ENCODE results near the gene SKAP1.
"Not testable (repeated sequence)": the region's sequence is repeated elsewhere in the genome, so short reads cannot be mapped to it uniquely, and the experiment has no call there.

SKAP1 gene

DNA sequence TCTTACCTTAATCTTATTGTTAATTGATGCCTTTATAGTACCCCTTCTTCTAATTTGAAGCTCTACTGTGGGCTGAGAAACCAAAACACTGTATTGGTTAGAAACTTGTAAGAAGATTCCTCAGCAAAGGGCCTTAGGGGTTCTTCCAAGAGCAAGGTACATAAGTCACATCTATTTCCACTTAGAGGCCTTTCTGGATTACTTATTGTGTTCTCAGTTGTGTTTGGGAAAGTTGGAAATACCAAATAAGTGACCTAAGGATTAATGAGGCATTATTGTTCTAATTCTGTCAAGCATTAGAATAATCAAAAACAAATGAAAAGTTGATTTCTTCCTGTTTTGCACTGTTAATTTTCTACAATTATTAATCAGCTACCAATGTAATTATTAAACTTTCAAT, 85.8 kb downstream of the SKAP1 start:
- Histone ChIP-seq H3K4me3 (ENCODE audit: low read depth, low read length) (no peak overlapping the region), H3K4me1 (ENCODE audit: control insufficient read depth, insufficient read depth, low read length, unreplicated experiment) (no peaks in the 10 kb centered on the region), H3K79me2 (ENCODE audit: control insufficient read depth, insufficient read depth, low read length, unreplicated experiment) (no peaks in the 10 kb centered on the region), H3K36me3 (ENCODE audit: insufficient read depth, low read length) (no peaks in the 10 kb centered on the region), H3K27me3 (ENCODE audit: insufficient read depth, low read length) (peaks cover 72% of the 10 kb centered on the region), H2AFZ (ENCODE audit: low read length, unreplicated experiment) (no peak overlapping the region), H3K27ac (ENCODE audit: low read depth, low read length) (no peak overlapping the region)

DNA sequence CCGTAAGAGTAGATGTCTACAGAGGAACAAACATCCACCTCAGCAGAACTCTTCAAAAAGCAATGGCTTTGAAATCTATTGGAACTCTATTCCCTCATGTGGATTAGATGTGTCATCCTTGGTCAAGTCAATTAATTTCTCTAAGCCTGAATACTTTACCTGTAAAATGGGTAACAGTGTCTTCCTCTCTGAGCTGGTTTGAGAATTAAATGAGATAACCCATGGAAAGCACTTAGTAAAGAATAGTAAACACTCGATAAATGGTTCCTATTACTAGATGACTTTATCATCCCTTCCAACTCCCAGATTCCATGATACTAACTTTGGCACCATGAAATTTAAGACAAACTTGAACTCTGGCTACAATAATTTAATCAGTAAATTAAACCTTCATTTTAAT, 89.1 kb downstream of the SKAP1 start:
- Histone ChIP-seq H3K27me3 (ENCODE audit: insufficient read depth, low read length) (peaks cover 77% of the 10 kb centered on the region), H3K27ac (ENCODE audit: low read depth, low read length) (no peak overlapping the region), H3K4me3 (ENCODE audit: low read depth, low read length) (no peak overlapping the region), H3K36me3 (ENCODE audit: insufficient read depth, low read length) (no peaks in the 10 kb centered on the region), H3K4me1 (ENCODE audit: control insufficient read depth, insufficient read depth, low read length, unreplicated experiment) (no peaks in the 10 kb centered on the region), H3K79me2 (ENCODE audit: control insufficient read depth, insufficient read depth, low read length, unreplicated experiment) (no peaks in the 10 kb centered on the region), H2AFZ (ENCODE audit: low read length, unreplicated experiment) (no peak overlapping the region)

DNA sequence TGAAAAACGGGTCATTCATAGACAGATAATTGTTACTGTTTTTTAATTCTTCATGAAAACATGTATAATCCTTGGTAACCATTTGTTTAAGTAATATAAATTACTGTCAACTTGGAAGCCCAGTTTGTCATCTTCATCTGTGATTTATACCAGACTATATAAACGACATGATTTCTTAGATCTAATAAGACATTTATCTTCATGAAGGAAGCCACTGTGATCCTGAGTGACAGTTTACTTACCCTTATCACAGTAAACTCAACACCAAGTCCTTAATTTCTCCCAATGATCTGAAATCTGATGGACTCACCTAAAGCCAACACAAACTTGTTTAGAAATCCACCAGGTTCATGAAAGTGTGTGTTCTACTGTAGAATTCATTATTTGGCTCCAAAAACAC, 91.3 kb downstream of the SKAP1 start:
- H3K27me3 ChIP-seq (ENCODE audit: insufficient read depth, low read length), result peaks cover 81% of the 10 kb centered on the region
- no peak overlapping the region for H3K4me3 ChIP-seq (ENCODE audit: low read depth, low read length)
- H3K36me3 ChIP-seq (ENCODE audit: insufficient read depth, low read length), result no peaks in the 10 kb centered on the region

DNA sequence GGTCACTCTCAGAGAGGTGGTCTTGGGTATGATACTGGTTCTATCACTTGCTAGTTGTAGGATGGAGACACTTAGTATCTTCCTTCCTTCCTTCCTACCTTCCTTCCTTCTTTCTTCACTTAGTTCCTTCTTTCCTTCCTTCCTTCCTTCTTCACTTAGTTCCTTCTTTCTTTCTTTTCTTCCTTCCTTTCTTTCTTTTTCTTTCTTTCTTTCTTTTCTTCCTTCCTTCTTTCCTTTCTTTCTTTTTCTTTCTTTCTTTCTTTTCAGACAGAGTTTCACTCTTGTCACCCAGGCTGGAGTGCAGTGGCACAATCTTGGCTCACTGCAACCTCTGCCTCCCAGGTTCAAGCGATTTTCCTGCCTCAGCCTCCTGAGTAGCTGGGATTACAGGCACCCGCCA, 92.1 kb downstream of the SKAP1 start:
- H3K4me3 ChIP-seq (ENCODE audit: low read depth, low read length); H3K36me3 ChIP-seq (ENCODE audit: insufficient read depth, low read length); H3K27ac ChIP-seq (ENCODE audit: low read depth, low read length); H2AFZ ChIP-seq (ENCODE audit: low read length, unreplicated experiment); H3K79me2 ChIP-seq (ENCODE audit: control insufficient read depth, insufficient read depth, low read length, unreplicated experiment); H3K4me1 ChIP-seq (ENCODE audit: control insufficient read depth, insufficient read depth, low read length, unreplicated experiment): not testable (repeated sequence)
- peaks cover 85% of the 10 kb centered on the region for H3K27me3 ChIP-seq (ENCODE audit: insufficient read depth, low read length)

More for the DNA sequence above, 91.3 kb downstream of the SKAP1 start:
- no peaks in the 10 kb centered on the region for H3K4me1 ChIP-seq (ENCODE audit: control insufficient read depth, insufficient read depth, low read length, unreplicated experiment)
- H3K27ac ChIP-seq (ENCODE audit: low read depth, low read length), result no peak overlapping the region
- no peaks in the 10 kb centered on the region for H3K79me2 ChIP-seq (ENCODE audit: control insufficient read depth, insufficient read depth, low read length, unreplicated experiment)
- no peak overlapping the region for H2AFZ ChIP-seq (ENCODE audit: low read length, unreplicated experiment)

DNA sequence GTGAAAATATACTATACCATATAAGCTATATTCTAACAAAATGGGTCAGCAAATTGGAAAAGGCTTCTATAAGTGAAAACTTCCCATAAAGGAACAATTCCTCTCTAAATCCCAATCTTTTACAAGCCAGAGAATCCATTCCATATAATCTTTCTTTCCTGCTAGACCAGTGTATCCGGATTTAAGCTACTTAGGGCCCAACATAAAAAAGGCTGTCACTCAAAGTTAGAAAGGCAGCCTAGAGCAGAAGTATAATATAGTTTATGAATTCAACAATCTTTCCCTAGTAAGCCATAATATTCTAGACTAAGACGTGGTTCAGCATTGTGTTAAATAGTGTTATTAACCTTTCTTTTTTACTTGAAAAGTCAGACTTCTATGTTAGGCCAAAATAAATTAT, 93.0 kb downstream of the SKAP1 start:
- no peak overlapping the region for H3K4me3 ChIP-seq (ENCODE audit: low read depth, low read length)
- no peak overlapping the region for H3K27ac ChIP-seq (ENCODE audit: low read depth, low read length)
- H3K4me1 ChIP-seq (ENCODE audit: control insufficient read depth, insufficient read depth, low read length, unreplicated experiment), result no peaks in the 10 kb centered on the region
- no peaks in the 10 kb centered on the region for H3K36me3 ChIP-seq (ENCODE audit: insufficient read depth, low read length)
- no peaks in the 10 kb centered on the region for H3K79me2 ChIP-seq (ENCODE audit: control insufficient read depth, insufficient read depth, low read length, unreplicated experiment)
- H2AFZ ChIP-seq (ENCODE audit: low read length, unreplicated experiment), result no peak overlapping the region
- H3K27me3 ChIP-seq (ENCODE audit: insufficient read depth, low read length), result peaks cover 92% of the 10 kb centered on the region

DNA sequence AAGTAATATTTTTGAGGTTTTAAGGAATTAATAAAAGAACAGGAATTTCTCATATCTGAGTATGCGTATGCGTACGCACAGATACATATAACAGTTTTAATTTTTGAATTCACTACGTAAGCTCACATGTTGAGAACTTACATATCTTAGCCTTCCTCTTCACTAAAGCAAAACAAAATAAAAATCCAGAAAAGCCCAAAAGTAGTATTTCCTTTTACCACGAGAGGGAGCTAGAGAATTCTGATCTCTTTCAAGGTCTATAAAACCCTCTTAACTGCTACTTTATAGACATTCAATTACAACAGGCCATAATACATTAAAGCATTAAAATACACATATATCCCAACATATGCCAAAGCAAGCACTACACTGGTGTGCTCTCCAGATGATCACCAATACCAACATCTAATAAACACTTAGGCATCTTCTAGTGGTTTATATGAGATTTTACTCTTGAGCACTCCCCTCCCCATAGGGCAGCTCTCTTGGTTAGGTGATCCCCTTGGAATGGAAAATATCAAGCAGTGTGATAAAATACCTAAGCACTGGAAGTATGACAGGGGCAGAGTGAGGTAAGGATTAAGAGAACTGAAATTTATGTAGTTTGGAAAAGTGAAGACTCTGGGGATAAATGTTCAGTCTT, 94.0 kb downstream of the SKAP1 start:
- no peak overlapping the region for H3K27ac ChIP-seq (ENCODE audit: low read depth, low read length)
- H3K4me3 ChIP-seq (ENCODE audit: low read depth, low read length), result no peak overlapping the region
- H3K4me1 ChIP-seq (ENCODE audit: control insufficient read depth, insufficient read depth, low read length, unreplicated experiment), result no peaks in the 10 kb centered on the region
- H3K79me2 ChIP-seq (ENCODE audit: control insufficient read depth, insufficient read depth, low read length, unreplicated experiment), result no peaks in the 10 kb centered on the region
- H3K27me3 ChIP-seq (ENCODE audit: insufficient read depth, low read length), result peaks cover 94% of the 10 kb centered on the region
- H3K36me3 ChIP-seq (ENCODE audit: insufficient read depth, low read length), result no peaks in the 10 kb centered on the region
- H2AFZ ChIP-seq (ENCODE audit: low read length, unreplicated experiment), result no peak overlapping the region

DNA sequence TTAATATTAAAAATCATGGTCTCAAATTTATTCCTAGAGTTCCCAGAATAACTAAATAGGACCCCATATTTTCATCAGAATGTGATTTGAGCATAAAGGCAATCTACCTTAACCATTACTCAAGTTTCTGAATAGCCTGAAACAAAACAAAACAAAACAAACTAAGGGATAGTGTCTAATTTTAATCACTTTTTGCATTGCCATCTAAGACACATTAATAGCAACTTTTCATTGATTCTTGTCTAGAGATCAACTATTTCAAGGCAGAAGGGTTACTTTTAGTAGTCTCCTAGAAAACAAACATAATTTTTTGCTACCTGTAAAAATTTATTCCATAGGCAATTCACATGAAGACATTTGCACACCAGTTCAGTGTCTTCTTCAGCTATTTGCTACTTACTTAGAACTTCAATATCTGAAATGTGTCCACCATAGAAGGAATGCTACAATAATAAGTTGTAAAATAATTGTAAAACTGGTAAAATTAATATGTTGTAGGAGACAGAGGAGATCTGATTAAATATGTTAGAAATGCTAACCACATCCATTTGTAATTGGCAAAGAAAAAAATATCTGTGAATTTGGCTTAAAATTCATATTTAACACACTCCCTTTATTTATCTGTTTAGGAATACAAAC, 94.7 kb downstream of the SKAP1 start:
- H3K27me3 ChIP-seq (ENCODE audit: insufficient read depth, low read length), result peaks cover 95% of the 10 kb centered on the region
- no peak overlapping the region for H3K27ac ChIP-seq (ENCODE audit: low read depth, low read length)
- H3K4me1 ChIP-seq (ENCODE audit: control insufficient read depth, insufficient read depth, low read length, unreplicated experiment), result no peaks in the 10 kb centered on the region
- no peaks in the 10 kb centered on the region for H3K79me2 ChIP-seq (ENCODE audit: control insufficient read depth, insufficient read depth, low read length, unreplicated experiment)
- no peak overlapping the region for H2AFZ ChIP-seq (ENCODE audit: low read length, unreplicated experiment)
- H3K4me3 ChIP-seq (ENCODE audit: low read depth, low read length), result no peak overlapping the region
- H3K36me3 ChIP-seq (ENCODE audit: insufficient read depth, low read length), result no peaks in the 10 kb centered on the region

DNA sequence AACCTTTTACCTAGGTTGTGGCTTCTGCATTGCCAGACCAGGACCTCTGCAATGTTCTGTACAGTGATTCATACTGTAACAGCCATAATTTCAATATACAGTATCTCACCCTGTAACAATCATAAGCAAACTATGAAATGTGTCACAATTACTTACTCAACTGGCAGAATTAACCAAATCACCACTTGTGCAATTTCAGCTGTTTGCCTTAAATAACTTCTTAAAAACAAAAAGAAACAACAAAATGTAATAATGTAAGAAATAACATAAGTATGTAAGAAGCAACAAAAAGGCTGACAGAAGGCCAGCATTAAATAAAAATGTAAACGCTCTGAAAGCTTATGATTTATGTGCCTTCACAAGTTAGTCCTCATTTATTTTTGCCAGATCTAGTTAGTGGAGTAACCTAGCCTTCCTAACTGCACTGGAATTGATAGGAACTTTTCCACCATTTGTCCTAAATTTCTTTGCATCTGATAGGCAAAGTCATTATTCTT, 96.9 kb downstream of the SKAP1 start:
- Histone ChIP-seq H3K4me3 (ENCODE audit: low read depth, low read length) (no peak overlapping the region), H3K27ac (ENCODE audit: low read depth, low read length) (no peak overlapping the region), H3K27me3 (ENCODE audit: insufficient read depth, low read length) (peaks cover 94% of the 10 kb centered on the region), H3K79me2 (ENCODE audit: control insufficient read depth, insufficient read depth, low read length, unreplicated experiment) (no peaks in the 10 kb centered on the region), H3K4me1 (ENCODE audit: control insufficient read depth, insufficient read depth, low read length, unreplicated experiment) (no peaks in the 10 kb centered on the region), H2AFZ (ENCODE audit: low read length, unreplicated experiment) (no peak overlapping the region), H3K36me3 (ENCODE audit: insufficient read depth, low read length) (no peaks in the 10 kb centered on the region)

DNA sequence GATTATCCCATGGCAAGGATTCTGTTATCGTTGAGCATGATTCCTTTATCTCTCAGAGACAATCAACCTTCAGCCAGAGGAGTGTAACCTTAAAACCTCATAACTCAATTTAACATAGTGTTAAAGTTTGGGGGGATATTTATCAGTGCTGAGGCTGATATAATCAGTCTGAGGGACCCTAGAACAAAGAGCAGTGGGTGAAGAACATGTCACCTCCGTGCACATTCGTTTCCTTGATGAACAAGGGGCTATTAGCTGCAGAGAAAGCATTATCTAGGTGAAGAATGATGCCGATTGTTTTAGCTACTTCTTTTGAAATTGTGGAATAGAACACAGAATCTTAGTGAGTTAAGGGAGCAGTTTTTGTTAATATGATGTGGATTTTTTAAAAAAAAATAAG, 99.1 kb downstream of the SKAP1 start:
- Histone ChIP-seq H3K79me2 (ENCODE audit: control insufficient read depth, insufficient read depth, low read length, unreplicated experiment) (no peaks in the 10 kb centered on the region), H3K27me3 (ENCODE audit: insufficient read depth, low read length) (peaks cover 91% of the 10 kb centered on the region), H3K27ac (ENCODE audit: low read depth, low read length) (no peak overlapping the region), H3K4me3 (ENCODE audit: low read depth, low read length) (no peak overlapping the region), H3K4me1 (ENCODE audit: control insufficient read depth, insufficient read depth, low read length, unreplicated experiment) (no peaks in the 10 kb centered on the region), H2AFZ (ENCODE audit: low read length, unreplicated experiment) (no peak overlapping the region), H3K36me3 (ENCODE audit: insufficient read depth, low read length) (no peaks in the 10 kb centered on the region)

DNA sequence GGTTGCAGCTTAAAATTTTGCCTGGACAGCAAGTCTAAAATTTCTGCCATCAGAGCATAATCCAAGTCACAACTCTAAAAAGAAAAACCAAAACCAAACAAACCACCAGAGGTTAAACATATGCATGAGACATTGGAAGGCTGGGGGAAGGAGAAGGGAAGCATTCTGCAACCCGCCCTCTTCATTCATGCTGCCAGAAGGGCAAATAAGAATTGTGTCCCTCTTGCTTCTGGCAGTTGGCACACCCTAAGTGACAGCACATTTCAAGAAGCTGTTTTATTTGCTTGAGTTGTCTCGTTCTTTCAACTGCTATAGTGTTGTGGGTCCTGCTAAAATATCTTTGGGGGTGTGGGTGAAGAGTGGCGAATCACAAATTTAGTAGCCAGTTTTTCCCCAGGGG, 99.6 kb downstream of the SKAP1 start:
- H3K79me2 ChIP-seq (ENCODE audit: control insufficient read depth, insufficient read depth, low read length, unreplicated experiment), result no peaks in the 10 kb centered on the region
- no peak overlapping the region for H2AFZ ChIP-seq (ENCODE audit: low read length, unreplicated experiment)
- H3K27me3 ChIP-seq (ENCODE audit: insufficient read depth, low read length), result peaks cover 91% of the 10 kb centered on the region
- no peaks in the 10 kb centered on the region for H3K4me1 ChIP-seq (ENCODE audit: control insufficient read depth, insufficient read depth, low read length, unreplicated experiment)
- no peaks in the 10 kb centered on the region for H3K36me3 ChIP-seq (ENCODE audit: insufficient read depth, low read length)
- H3K27ac ChIP-seq (ENCODE audit: low read depth, low read length), result no peak overlapping the region
- no peak overlapping the region for H3K4me3 ChIP-seq (ENCODE audit: low read depth, low read length)

DNA sequence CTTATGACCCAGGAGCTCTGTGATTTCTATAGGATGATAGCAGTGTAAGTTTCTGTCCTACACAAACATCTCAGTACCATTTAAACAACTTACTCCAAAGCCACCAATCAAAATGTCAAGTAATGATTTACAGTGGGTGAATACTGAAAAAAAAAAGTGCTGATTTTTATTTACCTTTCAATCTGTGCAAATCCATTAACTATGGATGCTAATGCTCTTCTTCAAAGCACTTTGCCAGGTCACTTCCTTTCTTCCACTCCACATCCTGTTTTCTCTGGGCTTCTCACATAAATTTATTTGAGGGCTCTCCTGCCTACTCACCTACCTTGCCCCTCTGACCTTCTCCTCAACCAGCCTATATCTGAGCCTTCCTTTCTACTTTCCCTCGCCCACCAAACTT, 101.6 kb downstream of the SKAP1 start:
- Histone ChIP-seq H3K27ac (ENCODE audit: low read depth, low read length) (no peak overlapping the region), H3K4me3 (ENCODE audit: low read depth, low read length) (no peak overlapping the region), H3K27me3 (ENCODE audit: insufficient read depth, low read length) (peaks cover 90% of the 10 kb centered on the region), H3K4me1 (ENCODE audit: control insufficient read depth, insufficient read depth, low read length, unreplicated experiment) (no peaks in the 10 kb centered on the region), H3K79me2 (ENCODE audit: control insufficient read depth, insufficient read depth, low read length, unreplicated experiment) (no peaks in the 10 kb centered on the region), H3K36me3 (ENCODE audit: insufficient read depth, low read length) (no peaks in the 10 kb centered on the region), H2AFZ (ENCODE audit: low read length, unreplicated experiment) (no peak overlapping the region)
